Activated CD4-positive, alpha-beta T cell treated with anti-CD3 and anti-CD28 coated beads for 48 hours (primary cell): ENCODE data around the gene TESK1.
A peak's percentile ranks its signal among the peaks of the same experiment; 100 is the strongest.
"Not testable (repeated sequence)": the region's sequence is repeated elsewhere in the genome, so short reads cannot be mapped to it uniquely, and the experiment has no call there.

Source experiments
- DNase-seq: peaks from one replicate; pipeline ENCODE4 v3.0.0-alpha.2; 2020

Gene TESK1

GRCh38 chr9:35579659-35580227 lies 25.3 kb upstream of the TESK1 start:
- DNase-seq, result not testable (repeated sequence)

- not testable (repeated sequence) for DNase-seq
Observed at GRCh38 chr9:35583521-35583920, 21.5 kb upstream of the TESK1 start.

- not testable (repeated sequence) for DNase-seq
Observed at GRCh38 chr9:35584681-35585080, 20.4 kb upstream of the TESK1 start.

- not testable (repeated sequence) for DNase-seq
Observed at GRCh38 chr9:35588506-35588905, 16.6 kb upstream of the TESK1 start.

- DNase-seq, result no peak
Observed at GRCh38 chr9:35593581-35593980, 11.5 kb upstream of the TESK1 start.

- DNase-seq, result no peak
Observed at GRCh38 chr9:35594471-35594870, 10.6 kb upstream of the TESK1 start.

- not testable (repeated sequence) for DNase-seq
Observed at GRCh38 chr9:35596907-35597306, 8.2 kb upstream of the TESK1 start.

GRCh38 chr9:35598866-35599590 lies 6.0 kb upstream of the TESK1 start:
- no peak for DNase-seq

GRCh38 chr9:35599763-35600604 lies 5.1 kb upstream of the TESK1 start:
- DNase-seq, result peak; percentile 26

GRCh38 chr9:35603506-35603985 lies 1.5 kb upstream of the TESK1 start:
- DNase-seq, result peak; percentile 50

- peak; percentile 100 for DNase-seq
Observed at GRCh38 chr9:35603986-35604577, 980 bp upstream of the TESK1 start.

GRCh38 chr9:35605351-35606137 lies 482 bp downstream of the TESK1 start:
- peak; percentile 46 for DNase-seq

GRCh38 chr9:35606138-35606504 lies 1.1 kb downstream of the TESK1 start:
- no peak for DNase-seq

- DNase-seq, result no peak
Observed at GRCh38 chr9:35606726-35607125, 1.7 kb downstream of the TESK1 start.

- DNase-seq, result no peak
Observed at GRCh38 chr9:35608221-35608620, 3.2 kb downstream of the TESK1 start.

GRCh38 chr9:35609001-35609819 lies 4.1 kb downstream of the TESK1 start:
- no peak for DNase-seq

GRCh38 chr9:35609820-35610163 lies 4.7 kb downstream of the TESK1 start:
- DNase-seq, result no peak

GRCh38 chr9:35611230-35611797 lies 6.3 kb downstream of the TESK1 start:
- peak; percentile 70 for DNase-seq

GRCh38 chr9:35612066-35612465 lies 7.0 kb downstream of the TESK1 start:
- not testable (repeated sequence) for DNase-seq

GRCh38 chr9:35612843-35613242 lies 7.8 kb downstream of the TESK1 start:
- no peak for DNase-seq

GRCh38 chr9:35615981-35616680 lies 11.1 kb downstream of the TESK1 start:
- DNase-seq, result no peak
